HepG2 (cell line): ENCODE measurements around the gene SEC31A. TPM values are rescaled to one million over a fixed set of nuclear protein-coding genes. Genes with fewer than 3 reads are reported as not detected.

Experiments
- DBP ChIP-seq: sonication (generic); formaldehyde crosslinking; IDR thresholded peaks from 2 replicates; pipeline ENCODE4 v1.4.0; 2020; ENCODE audit warnings: missing genetic modification reagents; ENCODE audit errors: not compliant biosample characterization
- NFKBIZ ChIP-seq: IDR thresholded peaks from 2 replicates; pipeline ENCODE4 v1.6.1; 2018; ENCODE audit warnings: missing genetic modification reagents, missing compliant biosample characterization
- ZFP37 ChIP-seq: sonication (generic); formaldehyde crosslinking; IDR thresholded peaks from 2 replicates; pipeline ENCODE4 v1.4.0; 2020; ENCODE audit warnings: missing genetic modification reagents, borderline replicate concordance
- ZFP91 ChIP-seq: sonication (generic); formaldehyde crosslinking; IDR thresholded peaks from 2 replicates; pipeline ENCODE4 v1.9.0; 2022; ENCODE audit warnings: missing genetic modification reagents, mild to moderate bottlenecking, borderline replicate concordance
- ZNF7 ChIP-seq: IDR thresholded peaks from 2 replicates; pipeline ENCODE4 v1.6.1; 2016; ENCODE audit warnings: missing biosample characterization, missing genetic modification reagents
- polyA plus RNA-seq, 8 experiments: library from polyadenylated mRNA; depleted of rRNA in 3 of 8; stranded (reverse) in 7 of 8; unstranded in 1 of 8; fragments of >200 nt; fragmentation: Illumina TruSeq in 4 of 8; extraction: Trizol in 4 of 8; gene quantifications; 2 replicates each; pipeline versions ENCODE4 v1.2.1 to v1.2.3, GENCODE V29; 2011 to 2016; ENCODE audit warnings: low read depth in 4 of 8, missing spikeins in 1 of 8, mixed read lengths in 1 of 8; ENCODE audit not compliant: insufficient read depth in 1 of 8
- total RNA-seq, 5 experiments: library from RNA; depleted of rRNA; stranded (reverse); fragments of >200 nt; fragmentation: Illumina TruSeq; extraction: Trizol; gene quantifications; 2 replicates each; pipeline ENCODE4 v1.2.3, GENCODE V29; 2016; ENCODE audit warnings: low read depth in 1 of 5
- TF ChIP-seq, protein P1 (sequence below): sonication (generic); formaldehyde crosslinking; IDR thresholded peaks from 2 replicates; pipeline ENCODE4 v1.5.1; 2020; ENCODE audit warnings: missing genetic modification reagents, mild to moderate bottlenecking, borderline replicate concordance

The SEC31A gene
- total and polyA plus RNA-seq, 2 of the 13 experiments (the other 11 are each of a cell fraction or from before 2014, with no cell fraction given) = 231 to 435 TPM

- TF ChIP-seq, protein P1, sequence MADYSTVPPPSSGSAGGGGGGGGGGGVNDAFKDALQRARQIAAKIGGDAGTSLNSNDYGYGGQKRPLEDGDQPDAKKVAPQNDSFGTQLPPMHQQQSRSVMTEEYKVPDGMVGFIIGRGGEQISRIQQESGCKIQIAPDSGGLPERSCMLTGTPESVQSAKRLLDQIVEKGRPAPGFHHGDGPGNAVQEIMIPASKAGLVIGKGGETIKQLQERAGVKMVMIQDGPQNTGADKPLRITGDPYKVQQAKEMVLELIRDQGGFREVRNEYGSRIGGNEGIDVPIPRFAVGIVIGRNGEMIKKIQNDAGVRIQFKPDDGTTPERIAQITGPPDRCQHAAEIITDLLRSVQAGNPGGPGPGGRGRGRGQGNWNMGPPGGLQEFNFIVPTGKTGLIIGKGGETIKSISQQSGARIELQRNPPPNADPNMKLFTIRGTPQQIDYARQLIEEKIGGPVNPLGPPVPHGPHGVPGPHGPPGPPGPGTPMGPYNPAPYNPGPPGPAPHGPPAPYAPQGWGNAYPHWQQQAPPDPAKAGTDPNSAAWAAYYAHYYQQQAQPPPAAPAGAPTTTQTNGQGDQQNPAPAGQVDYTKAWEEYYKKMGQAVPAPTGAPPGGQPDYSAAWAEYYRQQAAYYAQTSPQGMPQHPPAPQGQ = no peak
- TF ChIP-seq DBP (CRISPR knock-in tag) = no peak
- TF ChIP-seq ZFP91 (CRISPR knock-in tag) = no peak
- TF ChIP-seq NFKBIZ (CRISPR knock-in tag) = no peak
- TF ChIP-seq ZFP37 (CRISPR knock-in tag) = no peak
- no peak for TF ChIP-seq ZNF7 (CRISPR knock-in tag)
Measured at GRCh38 chr4:82770607-82771006, 120.3 kb downstream of the SEC31A start (continued).

Other genes with a start within 250 kb of the SEC31A start
- not detected in 2 replicates for gene SCD5, start 92.4 kb downstream of the SEC31A start, total RNA-seq (2016; rRNA removed; fragmentation: Illumina TruSeq; extraction: Trizol)
- not detected in 2 replicates for gene SCD5, start 92.4 kb downstream of the SEC31A start, polyA plus RNA-seq (2011; rRNA removed)
- 7.2 and 11.4 TPM in 2 replicates for gene THAP9, start 9.6 kb upstream of the SEC31A start, total RNA-seq (2016; rRNA removed; fragmentation: Illumina TruSeq; extraction: Trizol)
- 4.8 and 6.0 TPM in 2 replicates for gene THAP9, start 9.6 kb upstream of the SEC31A start, polyA plus RNA-seq (2011; rRNA removed)
- 25.2 and 37.9 TPM in 2 replicates for gene LIN54, start 119.7 kb upstream of the SEC31A start, total RNA-seq (2016; rRNA removed; fragmentation: Illumina TruSeq; extraction: Trizol)
- gene LIN54, start 119.7 kb upstream of the SEC31A start, polyA plus RNA-seq (2011; rRNA removed) = 22.8 and 32.9 TPM in 2 replicates
- gene COPS4, start 144.0 kb upstream of the SEC31A start, total RNA-seq (2016; rRNA removed; fragmentation: Illumina TruSeq; extraction: Trizol) = 52.5 and 90.4 TPM in 2 replicates
- gene COPS4, start 144.0 kb upstream of the SEC31A start, polyA plus RNA-seq (2011; rRNA removed) = 22.3 and 28.8 TPM in 2 replicates
- 3.0 and 4.1 TPM in 2 replicates for gene PLAC8, start 223.6 kb upstream of the SEC31A start, total RNA-seq (2016; rRNA removed; fragmentation: Illumina TruSeq; extraction: Trizol)
- 114 and 174 TPM in 2 replicates for gene PLAC8, start 223.6 kb upstream of the SEC31A start, polyA plus RNA-seq (2011; rRNA removed)